Esophagus muscularis mucosa (tissue), 3 donors: ENCODE data around the gene PRDX5.

Experiments
- POLR2A ChIP-seq: fragments of 450-650 bp; IDR thresholded peaks from one replicate; pipeline ENCODE4 v1.6.1; 2017; ENCODE audit warnings: antibody characterized with exemption, moderate library complexity, mild to moderate bottlenecking, low read depth
- TF ChIP-seq, protein P1 (sequence below), 3 experiments: fragments of 200-600 bp in 2 of 3; fragments of 450-650 bp in 1 of 3; sonication (generic) in 2 of 3; IDR thresholded peaks; one replicate each; pipeline ENCODE4 v1.5.1; 2017 to 2019; ENCODE audit warnings: antibody characterized with exemption in 3 of 3, mild to moderate bottlenecking in 2 of 3, moderate library complexity in 1 of 3

DNA sequence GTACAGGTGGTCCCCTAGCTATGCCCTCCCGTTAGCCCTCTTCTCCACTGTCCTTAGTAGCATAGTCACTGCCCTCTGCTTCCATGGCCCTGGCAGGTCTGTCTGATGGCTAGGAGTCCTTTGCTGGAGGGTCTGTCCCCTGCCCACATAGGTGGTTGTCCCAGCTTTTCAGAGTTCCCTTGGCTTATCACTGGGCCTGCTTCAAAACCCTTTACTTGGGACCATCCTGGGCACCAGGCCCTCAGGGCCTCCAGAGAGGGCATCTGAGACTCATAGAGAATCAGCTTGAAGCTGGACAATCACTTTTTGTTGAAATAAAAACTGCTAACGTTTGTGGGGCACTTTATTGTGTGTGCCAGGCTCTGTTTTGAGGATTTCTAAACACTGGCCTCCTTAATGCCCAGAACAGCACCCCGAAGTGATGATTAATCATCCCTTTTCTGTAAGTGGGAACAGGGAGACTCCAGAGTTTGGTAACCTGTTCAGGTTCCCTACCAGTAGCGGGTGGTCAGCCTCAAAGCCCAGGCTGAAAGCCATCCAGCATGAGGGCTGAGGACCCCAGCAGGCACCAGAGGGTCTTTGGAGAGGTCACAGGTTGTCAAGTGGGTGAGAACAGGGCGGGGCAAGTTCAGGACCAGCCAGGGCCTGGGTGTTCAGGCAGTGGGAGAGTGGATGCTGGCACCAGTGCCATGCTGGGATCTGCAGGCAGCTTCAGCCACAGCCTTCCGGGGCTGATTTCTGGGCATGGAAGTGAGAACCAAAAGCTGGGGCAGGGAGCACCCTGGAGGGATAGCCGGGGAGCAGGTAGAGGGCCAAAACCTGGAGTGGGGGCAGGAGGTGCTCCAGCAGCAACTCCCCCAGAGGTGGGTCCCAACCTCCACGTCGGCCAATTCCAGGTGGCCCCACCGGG, 27.3 kb upstream of the PRDX5 start:
- TF ChIP-seq, protein P1, sequence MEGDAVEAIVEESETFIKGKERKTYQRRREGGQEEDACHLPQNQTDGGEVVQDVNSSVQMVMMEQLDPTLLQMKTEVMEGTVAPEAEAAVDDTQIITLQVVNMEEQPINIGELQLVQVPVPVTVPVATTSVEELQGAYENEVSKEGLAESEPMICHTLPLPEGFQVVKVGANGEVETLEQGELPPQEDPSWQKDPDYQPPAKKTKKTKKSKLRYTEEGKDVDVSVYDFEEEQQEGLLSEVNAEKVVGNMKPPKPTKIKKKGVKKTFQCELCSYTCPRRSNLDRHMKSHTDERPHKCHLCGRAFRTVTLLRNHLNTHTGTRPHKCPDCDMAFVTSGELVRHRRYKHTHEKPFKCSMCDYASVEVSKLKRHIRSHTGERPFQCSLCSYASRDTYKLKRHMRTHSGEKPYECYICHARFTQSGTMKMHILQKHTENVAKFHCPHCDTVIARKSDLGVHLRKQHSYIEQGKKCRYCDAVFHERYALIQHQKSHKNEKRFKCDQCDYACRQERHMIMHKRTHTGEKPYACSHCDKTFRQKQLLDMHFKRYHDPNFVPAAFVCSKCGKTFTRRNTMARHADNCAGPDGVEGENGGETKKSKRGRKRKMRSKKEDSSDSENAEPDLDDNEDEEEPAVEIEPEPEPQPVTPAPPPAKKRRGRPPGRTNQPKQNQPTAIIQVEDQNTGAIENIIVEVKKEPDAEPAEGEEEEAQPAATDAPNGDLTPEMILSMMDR (IDR thresholded peaks at IDR 0.05): no peak
- no peak for TF ChIP-seq POLR2A
